HG02870 (cell line): ENCODE measurements around the gene VILL.

Source experiments
- ATAC-seq: cut with Tn5 transposase; IDR thresholded peaks from one replicate; pipeline ENCODE4 v1.9.1; 2021; ENCODE audit warnings: mild to moderate bottlenecking, moderate library complexity; ENCODE audit not compliant: unreplicated experiment

The VILL gene

GRCh38 chr3:37990527-37990926, at the start of gene VILL:
TSS of gene VILL (plus strand) at chr3:37990786. CDS start at chr3:37993673, 2,887 bp downstream.
- ATAC-seq, result no peak

- ATAC-seq, result no peak
These were observed 48.7 kb upstream of the VILL start for GRCh38 chr3:37941608-37942508.

- no peak for ATAC-seq
These were observed 47.9 kb upstream of the VILL start for GRCh38 chr3:37942646-37943045.

GRCh38 chr3:37943126-37943525, 47.5 kb upstream of the VILL start:
- no peak for ATAC-seq

- ATAC-seq, result no peak
These were observed 46.8 kb upstream of the VILL start for GRCh38 chr3:37943631-37944314.

- ATAC-seq, result no peak
These were observed 46.2 kb upstream of the VILL start for GRCh38 chr3:37944391-37944842.

- no peak for ATAC-seq
These were observed 45.3 kb upstream of the VILL start for GRCh38 chr3:37945156-37945806.

- no peak for ATAC-seq
These were observed 44.6 kb upstream of the VILL start for GRCh38 chr3:37945807-37946530.

- ATAC-seq, result no peak
These were observed 44.1 kb upstream of the VILL start for GRCh38 chr3:37946531-37946889.

GRCh38 chr3:37949866-37950265, 40.7 kb upstream of the VILL start:
- no peak for ATAC-seq

- ATAC-seq, result no peak
These were observed 38.0 kb upstream of the VILL start for GRCh38 chr3:37952564-37952963.

GRCh38 chr3:37953226-37953625, 37.4 kb upstream of the VILL start:
- ATAC-seq, result no peak

GRCh38 chr3:37953707-37954394, 36.7 kb upstream of the VILL start:
- ATAC-seq, result no peak

- ATAC-seq, result no peak
These were observed 35.7 kb upstream of the VILL start for GRCh38 chr3:37954881-37955280.

- no peak for ATAC-seq
These were observed 34.5 kb upstream of the VILL start for GRCh38 chr3:37955918-37956707.

- ATAC-seq, result no peak
These were observed 33.7 kb upstream of the VILL start for GRCh38 chr3:37956723-37957538.

GRCh38 chr3:37957539-37957936, 33.0 kb upstream of the VILL start:
- no peak for ATAC-seq

GRCh38 chr3:37961622-37962431, 28.8 kb upstream of the VILL start:
- no peak for ATAC-seq
